GM10847 (cell line): ENCODE measurements around the gene IARS1.

Source experiments
- POLR2A ChIP-seq: IDR thresholded peaks from 2 replicates; pipeline ENCODE4 v1.6.1; 2011; ENCODE audit not compliant: insufficient read length; ENCODE audit errors: extremely low read depth

IARS1 gene

GRCh38 chr9:92276331-92277032 lies 17.0 kb downstream of the IARS1 start:
- no peak for TF ChIP-seq POLR2A

GRCh38 chr9:92275541-92275940 lies 18.0 kb downstream of the IARS1 start:
- TF ChIP-seq POLR2A = no peak

- TF ChIP-seq POLR2A = no peak
These were observed 23.0 kb downstream of the IARS1 start for GRCh38 chr9:92270511-92270910.

- TF ChIP-seq POLR2A = no peak
These were observed 27.0 kb downstream of the IARS1 start for GRCh38 chr9:92266486-92266885.

GRCh38 chr9:92265154-92265553 lies 28.3 kb downstream of the IARS1 start:
- no peak for TF ChIP-seq POLR2A

- no peak for TF ChIP-seq POLR2A
These were observed 30.4 kb downstream of the IARS1 start for GRCh38 chr9:92263131-92263530.

- TF ChIP-seq POLR2A = no peak
These were observed 36.2 kb downstream of the IARS1 start for GRCh38 chr9:92257327-92257726.

GRCh38 chr9:92254381-92255337 lies 38.8 kb downstream of the IARS1 start:
- TF ChIP-seq POLR2A = no peak

- TF ChIP-seq POLR2A = no peak
These were observed 39.8 kb downstream of the IARS1 start for GRCh38 chr9:92253656-92254055.

GRCh38 chr9:92247981-92248380 lies 45.5 kb downstream of the IARS1 start:
- no peak for TF ChIP-seq POLR2A

GRCh38 chr9:92247296-92247695 lies 46.2 kb downstream of the IARS1 start:
- TF ChIP-seq POLR2A = no peak

GRCh38 chr9:92245005-92245797 lies 48.3 kb downstream of the IARS1 start:
- TF ChIP-seq POLR2A = no peak
